Hematopoietic multipotent progenitor cell treated with erythropoietin and hydrocortisone succinate and interleukin-3 and kit ligand, for 4 days (in vitro differentiated cells): ENCODE measurements around the gene ZNF548.

ENCODE experiments used
- DNase-seq: peaks from one replicate; pipeline ENCODE4 v3.0.0-alpha.2; 2015

ZNF548 gene

GRCh38 chr19:57403737-57404563, 14.3 kb downstream of the ZNF548 start:
- DNase-seq, result no peak

- peak; percentile 87 for DNase-seq
Observed at GRCh38 chr19:57406516-57407123, 17.0 kb downstream of the ZNF548 start.

DNA sequence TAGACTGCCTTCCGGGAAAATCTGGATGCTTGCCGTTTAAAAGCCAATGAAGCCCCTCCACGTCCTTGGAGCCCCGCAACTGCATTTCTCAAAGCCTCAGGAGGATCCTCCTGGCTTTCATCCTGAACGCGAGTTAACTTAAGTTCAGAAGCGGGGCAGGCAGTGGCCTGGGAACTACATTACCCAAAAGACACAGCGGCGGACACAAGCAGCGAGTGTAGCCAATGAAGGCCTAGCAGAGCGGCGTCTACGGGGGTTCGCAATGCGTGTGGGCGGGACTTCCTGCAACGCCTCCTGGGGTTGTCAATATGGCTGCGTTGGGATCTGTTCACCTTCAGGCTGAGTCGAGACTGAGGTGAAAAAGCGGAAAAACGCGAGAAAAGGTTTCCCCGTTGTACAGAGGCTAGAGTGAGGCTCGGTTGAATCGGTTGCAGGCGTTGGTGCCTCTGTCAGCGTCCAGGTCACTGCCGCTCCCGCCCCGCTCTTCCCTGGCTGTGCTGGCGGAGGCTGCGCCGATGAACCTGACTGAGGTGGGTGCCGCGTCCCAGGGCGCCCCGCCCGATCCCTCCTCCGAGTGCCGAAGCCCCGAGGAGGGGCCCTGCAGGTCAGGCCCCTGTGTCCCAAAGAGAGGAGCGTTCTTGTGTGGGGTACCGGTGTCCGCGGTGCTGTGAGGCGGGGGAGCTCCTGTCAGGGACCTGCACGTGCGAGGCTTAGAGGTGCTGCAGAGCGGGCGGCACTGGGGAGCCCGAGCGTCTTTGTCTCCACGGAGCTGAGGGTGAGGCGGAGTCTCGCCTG, 21.4 kb downstream of the ZNF548 start, which contains the start of gene ZNF17:
TSS of gene ZNF17 (plus strand) at position 285 of the 795 bp plus-strand sequence. CDS start 2,455 bp downstream, outside the sequence.
- peak; percentile 98 for DNase-seq

DNA sequence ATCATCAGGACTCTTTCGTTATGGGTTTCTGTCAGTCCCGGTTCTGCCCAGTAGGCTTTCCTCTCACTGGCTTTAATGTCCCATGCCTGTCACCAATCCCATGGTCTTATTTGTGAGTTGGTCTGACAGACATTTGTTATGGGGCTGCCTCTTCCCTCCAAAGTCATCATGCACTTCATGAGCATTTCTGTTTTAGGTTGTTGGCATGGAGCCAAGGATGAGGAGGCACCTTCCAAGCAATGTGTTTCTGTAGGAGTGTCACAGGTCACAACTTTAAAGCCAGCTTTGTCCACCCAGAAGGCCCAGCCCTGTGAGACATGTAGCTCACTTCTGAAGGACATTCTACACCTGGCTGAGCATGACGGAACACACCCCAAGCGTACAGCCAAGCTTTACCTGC, 29.8 kb downstream of the ZNF548 start:
- no peak for DNase-seq

DNA sequence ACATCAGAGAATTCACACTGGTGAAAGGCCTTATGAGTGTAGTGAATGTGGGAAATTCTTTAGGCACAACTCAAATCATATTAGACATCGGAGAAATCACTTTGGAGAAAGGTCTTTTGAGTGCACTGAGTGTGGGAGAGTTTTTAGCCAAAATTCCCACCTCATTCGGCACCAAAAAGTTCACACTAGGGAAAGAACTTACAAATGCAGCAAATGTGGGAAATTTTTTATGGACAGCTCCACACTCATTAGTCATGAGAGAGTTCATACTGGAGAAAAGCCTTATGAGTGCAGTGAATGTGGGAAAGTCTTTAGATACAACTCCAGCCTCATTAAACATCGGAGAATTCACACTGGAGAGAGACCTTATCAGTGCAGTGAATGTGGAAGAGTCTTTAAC, 31.4 kb downstream of the ZNF548 start:
- no peak for DNase-seq

GRCh38 chr19:57434386-57435061, 44.9 kb downstream of the ZNF548 start:
- no peak for DNase-seq

- DNase-seq, result peak; percentile 99
Observed at GRCh38 chr19:57435062-57435978, 45.7 kb downstream of the ZNF548 start, which contains the start of gene ZNF749. ZNF749 (plus strand) TSS chr19:57435325; CDS start chr19:57435579, 254 bp downstream.

GRCh38 chr19:57436417-57436816, 46.8 kb downstream of the ZNF548 start:
- peak; percentile 80 for DNase-seq

DNA sequence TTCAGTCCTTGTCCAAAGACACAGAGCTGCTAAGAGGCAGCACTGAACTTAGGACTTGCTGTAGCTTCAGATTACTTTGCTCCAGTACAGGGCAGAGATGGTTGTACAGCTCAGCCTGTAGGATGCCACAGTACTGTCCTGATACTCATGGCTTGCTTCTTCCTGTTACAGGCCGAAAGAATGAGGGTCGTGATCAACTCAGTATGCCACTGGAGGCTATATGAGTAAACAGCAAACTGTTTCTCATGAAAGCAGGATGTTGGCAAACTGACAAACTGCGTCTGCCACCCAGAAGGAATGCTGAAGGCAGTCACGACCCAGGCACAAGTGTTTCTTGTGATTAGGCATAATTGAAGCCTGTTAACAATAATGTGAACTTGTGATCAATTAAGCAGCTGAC, 48.3 kb downstream of the ZNF548 start:
- no peak for DNase-seq

- no peak for DNase-seq
Observed at GRCh38 chr19:57438925-57439324, 49.3 kb downstream of the ZNF548 start.

DNA sequence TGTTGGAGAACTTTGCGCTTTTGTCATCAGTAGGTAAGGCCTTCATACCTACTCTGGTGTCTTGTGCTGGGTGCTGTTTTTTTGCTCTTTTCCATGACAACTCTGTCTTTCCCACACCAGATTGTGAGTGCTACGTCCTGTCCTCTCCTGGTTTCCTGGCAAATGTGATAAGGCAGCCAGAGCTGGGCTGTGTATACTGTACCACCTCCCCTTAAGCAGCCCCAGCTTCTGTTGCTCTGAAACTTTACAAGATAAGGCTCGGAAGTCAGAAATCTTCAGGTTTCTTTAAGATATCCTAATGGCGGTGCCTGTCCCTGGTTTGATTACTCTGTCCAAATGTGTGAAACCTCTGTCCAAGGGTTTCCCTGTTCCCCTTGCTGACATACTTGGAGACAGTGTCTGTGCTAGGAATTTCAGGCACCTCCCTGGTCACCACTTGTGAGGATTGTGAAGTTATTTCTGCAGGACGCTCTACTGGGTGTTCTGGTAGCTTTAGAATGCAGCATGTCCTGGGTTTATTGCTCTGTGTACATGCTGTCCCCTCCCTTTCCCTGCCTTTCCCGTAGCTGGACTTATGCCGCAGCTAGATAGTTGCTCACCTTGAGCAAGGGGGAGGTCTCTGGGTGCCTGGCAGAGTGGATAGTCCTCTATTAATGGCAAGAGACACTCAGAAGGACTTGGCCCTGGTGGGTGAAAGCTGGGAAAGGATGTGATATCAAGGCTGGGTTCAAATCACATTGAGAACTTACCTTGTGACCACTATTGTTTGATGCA, 52.5 kb downstream of the ZNF548 start:
- no peak for DNase-seq

DNA sequence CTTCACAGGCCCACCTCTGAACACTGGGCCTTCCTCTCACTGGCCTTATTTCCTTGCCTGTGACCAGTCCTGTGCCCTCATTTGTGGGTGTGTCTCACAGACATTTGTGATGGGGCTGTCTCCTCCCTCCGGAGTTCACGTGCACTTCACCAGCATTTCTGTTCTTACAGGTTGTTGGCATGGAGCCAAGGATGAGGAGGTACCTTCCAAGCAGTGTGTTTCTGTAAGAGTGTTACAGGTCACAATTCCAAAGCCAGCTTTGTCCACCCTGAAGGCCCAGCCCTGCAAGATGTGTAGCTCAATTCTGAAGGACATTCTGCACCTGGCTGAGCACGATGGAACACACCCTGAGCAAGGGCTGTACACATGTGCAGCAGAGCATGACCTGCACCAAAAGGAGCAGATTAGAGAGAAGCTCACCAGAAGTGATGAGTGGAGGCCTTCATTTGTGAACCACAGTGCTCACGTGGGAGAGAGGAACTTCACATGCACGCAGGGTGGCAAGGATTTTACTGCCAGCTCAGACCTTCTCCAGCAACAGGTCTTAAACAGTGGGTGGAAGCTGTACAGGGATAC, 53.6 kb downstream of the ZNF548 start:
- peak; percentile 7 for DNase-seq

DNA sequence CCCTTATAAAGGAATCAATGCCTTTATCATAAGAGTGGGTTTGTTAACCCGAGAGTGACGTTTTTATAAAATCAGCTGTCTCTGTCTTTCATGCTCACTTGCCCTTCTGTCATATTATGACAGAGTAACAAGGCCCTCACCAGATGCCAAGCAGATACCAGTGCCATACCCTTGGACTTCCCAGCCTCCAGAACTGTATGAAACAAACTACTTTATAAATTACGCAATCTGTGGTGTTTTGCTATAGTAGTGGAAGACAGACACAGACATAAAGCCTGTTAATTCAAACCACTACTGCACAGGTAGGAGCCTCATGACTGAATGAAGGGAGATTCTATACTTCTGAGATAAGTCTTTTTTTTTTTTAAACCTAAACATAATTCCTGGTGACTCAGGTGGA, 62.7 kb downstream of the ZNF548 start:
- DNase-seq, result no peak
